GM12878 (cell line): ENCODE measurements around the gene NUP93. TPM values are rescaled to one million over a fixed set of nuclear protein-coding genes. Genes with fewer than 3 reads are reported as not detected.

Experiments
- ATAC-seq: fragments of 200-7000 bp; cut with Tn5 transposase; 3 replicates; pipeline ENCODE4 v1.9.1; 2020; ENCODE audit warnings: mild to moderate bottlenecking, moderate library complexity
- BruUV-seq: library from RNA; stranded (reverse); fragments of 400-500 nt; replicated peaks from 2 replicates; lab custom pipeline; 2021; lab: Mats Ljungman, UMichigan
- CTCF ChIA-PET: fragments of 300-600 bp; sonication (Branson Sonifier 250); formaldehyde crosslinking; extraction: SDS; loops from one replicate; lab custom pipeline; 2021; ENCODE audit warnings: inconsistent platforms; lab: Yijun Ruan, JAX
- POLR2A ChIA-PET: fragments of 350-600 bp; formaldehyde crosslinking; extraction: SDS; loops from one replicate; lab custom pipeline; 2021; ENCODE audit warnings: inconsistent platforms; lab: Charles Lee
- RAD21 ChIA-PET: fragments of 300-600 bp; sonication (Branson Sonifier 250); formaldehyde crosslinking; loops from one replicate; lab custom pipeline; 2023; ENCODE audit warnings: antibody characterized with exemption; ENCODE audit not compliant: unreplicated experiment; lab: Charles Lee
- SMC1A ChIA-PET: fragments of 300-600 bp; sonication (Branson Sonifier 250); formaldehyde crosslinking; loops from one replicate; lab custom pipeline; 2023; ENCODE audit not compliant: unreplicated experiment, uncharacterized antibody; lab: Charles Lee
- DNase-seq: peaks from one replicate; pipeline ENCODE4 v3.0.0-alpha.2; 2011; ENCODE audit warnings: low read depth, low spot score
- FAIRE-seq: peaks from 3 replicates; lab custom pipeline; 2011; peaks lifted over from hg19 to GRCh38; lab: Jason Lieb, UNC
- H2AFZ ChIP-seq: 2 replicates; pipeline ENCODE4 v1.6.0; 2011; ENCODE audit warnings: low read depth, low read length, control low read depth; ENCODE audit not compliant: control insufficient read depth
- H3K27ac ChIP-seq: 2 replicates; pipeline ENCODE4 v1.5.1; 2011; ENCODE audit warnings: control low read depth; ENCODE audit not compliant: control insufficient read depth, insufficient read depth
- H3K27me3 ChIP-seq, 2 experiments: replicated peaks in 1 of 2; 2 replicates each; pipeline versions ENCODE4 v1.6.0 to v1.6.1; 2011; ENCODE audit warnings: low read length in 1 of 2; ENCODE audit not compliant: control insufficient read depth in 2 of 2, insufficient read depth in 2 of 2
- H3K36me3 ChIP-seq, 2 experiments: 2 replicates each; pipeline ENCODE4 v1.5.1; 2011; ENCODE audit warnings: low read length in 1 of 2; ENCODE audit not compliant: control insufficient read depth in 2 of 2, insufficient read depth in 2 of 2
- H3K4me1 ChIP-seq: 2 replicates; pipeline ENCODE4 v1.6.1; 2011; ENCODE audit warnings: mild to moderate bottlenecking, low read length, moderate library complexity, mixed read lengths; ENCODE audit not compliant: control insufficient read depth, insufficient read depth
- H3K4me2 ChIP-seq: 2 replicates; pipeline ENCODE4 v1.6.0; 2011; ENCODE audit warnings: control low read depth; ENCODE audit not compliant: control insufficient read depth, insufficient read depth
- H3K4me3 ChIP-seq: fragments of 200-600 bp; sonication (generic); 2 replicates; pipeline ENCODE4 v1.5.1; 2016
- H3K79me2 ChIP-seq: 2 replicates; pipeline ENCODE4 v1.6.0; 2011; ENCODE audit warnings: low read length; ENCODE audit not compliant: control insufficient read depth, insufficient read depth
- H3K9ac ChIP-seq: 2 replicates; pipeline ENCODE4 v1.8.0; 2011; ENCODE audit warnings: low read length, control low read depth, mixed read lengths; ENCODE audit not compliant: control insufficient read depth, insufficient read depth
- H3K9me3 ChIP-seq: replicated peaks from 3 replicates; pipeline ENCODE4 v1.5.1; 2011; ENCODE audit warnings: mild to moderate bottlenecking, low read length; ENCODE audit not compliant: control insufficient read depth, insufficient read depth
- H4K20me1 ChIP-seq: 2 replicates; pipeline ENCODE4 v1.6.0; 2011; ENCODE audit not compliant: control insufficient read depth, insufficient read depth
- RB1 ChIP-seq: fragments of 450-650 bp; formaldehyde crosslinking; IDR thresholded peaks from 2 replicates; pipeline ENCODE4 v1.6.1; 2017; ENCODE audit warnings: mild to moderate bottlenecking, borderline replicate concordance
- SPI1 ChIP-seq: IDR thresholded peaks from 2 replicates; pipeline ENCODE4 v1.6.1; 2011; ENCODE audit warnings: low read depth, mild to moderate bottlenecking, low read length, moderate library complexity, borderline replicate concordance; ENCODE audit not compliant: insufficient read depth
- ZBED1 ChIP-seq: IDR thresholded peaks from 2 replicates; pipeline ENCODE4 v1.6.1; 2016; ENCODE audit warnings: borderline replicate concordance
- WGBS: methylation state at CpG from one replicate; pipeline ENCODE4 v1.1.6; 2016; ENCODE audit warnings: low lambda C conversion rate; ENCODE audit not compliant: insufficient replicate concordance, insufficient coverage; ENCODE audit errors: missing lambda C conversion rate; 5-methylcytosine and 5-hydroxymethylcytosine counted together
- in situ Hi-C: fragments of 300-500 bp; cut with MboI; formaldehyde crosslinking; loops from 9 replicates; pipeline ENCODE4 v1.14.3; 2018; ENCODE audit warnings: mixed read lengths
- intact Hi-C: fragments of 100-400 bp; cut with micrococcal nuclease; formaldehyde crosslinking; loops from one replicate; pipeline ENCODE4 v1.14.2; 2022; ENCODE audit not compliant: unreplicated experiment
- polyA plus RNA-seq, 11 experiments: library from polyadenylated mRNA; depleted of rRNA in 4 of 11; unstranded in 6 of 11; stranded (reverse) in 5 of 11; fragments of >200 nt; fragmentation: Nextera tagmentation in 4 of 11; fragmentation: Illumina TruSeq in 1 of 11; extraction: Ambion mirVana in 4 of 11; extraction: Trizol in 1 of 11; gene quantifications; 1 replicate in 1 of 11; 2 replicates in 10 of 11; pipeline versions ENCODE4 v1.2.1 to v1.2.3, GENCODE V29; 2011 to 2016; ENCODE audit warnings: inconsistent platforms in 2 of 11, missing spikeins in 2 of 11, low read depth in 1 of 11
- total RNA-seq, 4 experiments: library from RNA; depleted of rRNA in 3 of 4; stranded (reverse); fragments of >200 nt in 3 of 4; fragmentation: Illumina TruSeq in 1 of 4; extraction: Trizol in 1 of 4; gene quantifications; 2 replicates each; pipeline versions ENCODE4 v1.2.1 to v1.2.3, GENCODE V29; 2013 to 2021
- TF ChIP-seq, protein P1 (sequence below): fragments of 450-650 bp; formaldehyde crosslinking; IDR thresholded peaks from 2 replicates; pipeline ENCODE4 v1.4.0; 2020; ENCODE audit warnings: mild to moderate bottlenecking, moderate library complexity
- TF ChIP-seq, protein P2 (sequence below): fragments of 450-650 bp; IDR thresholded peaks from 2 replicates; pipeline ENCODE4 v1.6.1; 2016; ENCODE audit warnings: mild to moderate bottlenecking, moderate library complexity, borderline replicate concordance

Gene NUP93
- total and polyA plus RNA-seq, 10 of the 15 experiments (the other 5 are each of a cell fraction or from before 2014, with no cell fraction given), result 82.2 to 175 (median 101) TPM

DNA sequence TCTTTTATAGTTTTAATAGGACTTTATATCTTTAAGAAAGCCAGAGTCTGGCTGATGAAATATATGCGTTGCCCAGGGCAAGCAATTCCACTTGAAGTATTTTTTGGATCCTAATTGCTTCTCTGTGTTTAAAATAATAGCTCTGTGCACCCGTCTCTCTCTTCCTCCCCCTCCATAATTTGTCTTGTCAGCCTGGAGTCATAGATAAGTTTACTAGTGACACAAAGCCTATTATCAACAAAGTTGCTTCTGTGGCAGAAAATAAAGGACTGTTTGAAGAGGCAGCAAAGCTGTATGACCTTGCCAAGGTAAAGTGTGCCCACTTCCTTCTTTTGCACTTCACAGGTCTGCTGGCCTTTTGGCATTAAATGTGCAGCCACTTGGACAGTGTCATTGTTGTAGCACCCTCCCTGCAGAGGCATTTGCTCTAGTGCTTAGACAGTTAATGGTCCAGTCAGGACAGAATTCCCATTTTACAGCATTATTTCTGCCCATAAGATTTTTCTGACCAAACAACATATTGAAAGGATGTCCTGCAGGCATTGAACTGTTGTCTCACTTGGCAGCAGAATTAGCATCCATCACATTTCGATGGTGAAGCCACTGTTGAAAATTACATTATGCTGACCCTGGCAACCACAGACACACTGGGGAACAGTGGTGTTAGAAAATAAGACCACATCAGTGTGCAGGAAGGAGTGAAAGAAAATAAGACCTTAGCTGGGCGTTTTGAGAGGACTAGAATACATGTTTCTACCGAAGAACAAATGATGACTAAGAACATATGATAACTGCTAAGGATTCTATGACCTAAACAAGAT lies 106.7 kb downstream of the NUP93 start:
- Histone ChIP-seq H3K27ac (no peak overlapping the region), H3K79me2 (no peaks in the 10 kb centered on the region), H3K4me3 (no peak overlapping the region), H3K36me3 (peaks cover 14 to 20% of the 10 kb centered on the region in 2 experiments; a peak in 3 of 4 replicates), H3K9me3 (no peaks in the 10 kb centered on the region), H3K4me2 (no peak overlapping the region), H4K20me1 (no peaks in the 10 kb centered on the region), H2AFZ (no peak overlapping the region), H3K9ac (no peak overlapping the region), H3K4me1 (no peaks in the 10 kb centered on the region), H3K27me3 (no peaks in the 10 kb centered on the region)
- SMC1A ChIA-PET, result interaction anchor here (1.1 kb wide), 1 partner anchor 135 kb away, joined by 3 read pairs; no protein-coding TSS in a partner anchor
- CTCF ChIA-PET, result interaction anchor here (1.0 kb wide), 1 partner anchor 10 kb away, joined by 3 read pairs; no protein-coding TSS in a partner anchor
- no TSS peak for BruUV-seq
- RAD21 ChIA-PET, result no interaction called here
- in situ Hi-C loops, result no loop called here
- ATAC-seq (no peak), DNase-seq (no peak), FAIRE-seq (no peak)
- TF ChIP-seq SPI1, result 0 out of 2 replicates have a peak, but pooled peaks have one; percentile 22
- no peak for TF ChIP-seq ZBED1
- POLR2A ChIA-PET, result no interaction called here
- WGBS, result 96% methylated on average over 5 of the region's 5 CpGs
- intact Hi-C loops, result no loop called here

DNA sequence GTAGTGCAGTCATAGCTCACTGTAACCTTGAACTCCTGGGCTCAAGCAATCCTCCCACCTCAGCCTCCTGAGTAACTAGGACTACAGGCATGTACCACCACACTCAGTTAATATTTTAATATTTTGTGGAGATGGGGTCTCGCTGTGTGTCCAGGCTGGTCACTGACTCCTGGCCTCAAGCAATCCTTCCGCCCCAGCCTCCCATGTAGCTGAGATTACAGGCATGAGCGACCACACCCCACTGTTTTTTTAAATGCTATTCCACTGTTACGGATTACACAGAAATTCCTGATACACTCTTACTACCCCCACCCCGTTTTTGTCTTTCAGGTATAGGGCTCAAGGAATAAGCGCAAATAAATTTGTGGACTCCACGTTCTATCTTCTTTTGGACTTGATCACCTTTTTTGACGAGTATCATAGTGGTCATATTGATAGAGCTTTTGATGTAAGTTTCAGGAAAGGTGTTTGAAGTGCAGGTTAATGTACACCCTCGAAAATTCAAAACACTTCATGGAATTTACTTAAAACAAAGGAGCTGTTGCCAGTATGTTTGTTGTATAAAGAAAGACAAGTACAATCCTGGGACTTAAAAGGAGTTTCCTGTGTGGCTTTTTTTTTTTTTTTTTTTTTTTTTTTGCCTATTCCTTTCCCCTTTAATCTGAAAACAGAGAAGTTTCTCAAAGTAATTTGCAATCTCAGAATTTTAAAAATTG lies 108.9 kb downstream of the NUP93 start:
- in situ Hi-C loops (no loop called here), intact Hi-C loops (no loop called here)
- ChIA-PET POLR2A (no interaction called here), SMC1A (interaction anchor here (1.0 to 2.4 kb wide), 4 partner anchors 8 to 257 kb away, joined by 3 to 10 read pairs (median 4); no protein-coding TSS in a partner anchor), CTCF (interaction anchor here (1.1 to 1.6 kb wide), 5 partner anchors 9 to 30 kb away, joined by 3 to 4 read pairs (median 3); no protein-coding TSS in a partner anchor), RAD21 (no interaction called here)
- Histone ChIP-seq H3K27me3 (no peaks in the 10 kb centered on the region), H3K27ac (no peak overlapping the region), H3K9me3 (no peaks in the 10 kb centered on the region), H3K79me2 (no peaks in the 10 kb centered on the region), H3K9ac (no peak overlapping the region), H3K36me3 (peaks cover 10 to 14% of the 10 kb centered on the region in 2 experiments; a peak in 3 of 4 replicates), H2AFZ (no peak overlapping the region), H4K20me1 (no peaks in the 10 kb centered on the region), H3K4me1 (no peaks in the 10 kb centered on the region), H3K4me2 (no peak overlapping the region), H3K4me3 (no peak overlapping the region)
- DNase-seq (no peak), FAIRE-seq (no peak), ATAC-seq (no peak)
- no TSS peak for BruUV-seq
- 94% methylated on average over 9 of the region's 9 CpGs for WGBS
- TF ChIP-seq, protein P1, sequence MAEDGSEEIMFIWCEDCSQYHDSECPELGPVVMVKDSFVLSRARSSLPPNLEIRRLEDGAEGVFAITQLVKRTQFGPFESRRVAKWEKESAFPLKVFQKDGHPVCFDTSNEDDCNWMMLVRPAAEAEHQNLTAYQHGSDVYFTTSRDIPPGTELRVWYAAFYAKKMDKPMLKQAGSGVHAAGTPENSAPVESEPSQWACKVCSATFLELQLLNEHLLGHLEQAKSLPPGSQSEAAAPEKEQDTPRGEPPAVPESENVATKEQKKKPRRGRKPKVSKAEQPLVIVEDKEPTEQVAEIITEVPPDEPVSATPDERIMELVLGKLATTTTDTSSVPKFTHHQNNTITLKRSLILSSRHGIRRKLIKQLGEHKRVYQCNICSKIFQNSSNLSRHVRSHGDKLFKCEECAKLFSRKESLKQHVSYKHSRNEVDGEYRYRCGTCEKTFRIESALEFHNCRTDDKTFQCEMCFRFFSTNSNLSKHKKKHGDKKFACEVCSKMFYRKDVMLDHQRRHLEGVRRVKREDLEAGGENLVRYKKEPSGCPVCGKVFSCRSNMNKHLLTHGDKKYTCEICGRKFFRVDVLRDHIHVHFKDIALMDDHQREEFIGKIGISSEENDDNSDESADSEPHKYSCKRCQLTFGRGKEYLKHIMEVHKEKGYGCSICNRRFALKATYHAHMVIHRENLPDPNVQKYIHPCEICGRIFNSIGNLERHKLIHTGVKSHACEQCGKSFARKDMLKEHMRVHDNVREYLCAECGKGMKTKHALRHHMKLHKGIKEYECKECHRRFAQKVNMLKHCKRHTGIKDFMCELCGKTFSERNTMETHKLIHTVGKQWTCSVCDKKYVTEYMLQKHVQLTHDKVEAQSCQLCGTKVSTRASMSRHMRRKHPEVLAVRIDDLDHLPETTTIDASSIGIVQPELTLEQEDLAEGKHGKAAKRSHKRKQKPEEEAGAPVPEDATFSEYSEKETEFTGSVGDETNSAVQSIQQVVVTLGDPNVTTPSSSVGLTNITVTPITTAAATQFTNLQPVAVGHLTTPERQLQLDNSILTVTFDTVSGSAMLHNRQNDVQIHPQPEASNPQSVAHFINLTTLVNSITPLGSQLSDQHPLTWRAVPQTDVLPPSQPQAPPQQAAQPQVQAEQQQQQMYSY (CRISPR knock-in tag), result no peak
- TF ChIP-seq, protein P2, sequence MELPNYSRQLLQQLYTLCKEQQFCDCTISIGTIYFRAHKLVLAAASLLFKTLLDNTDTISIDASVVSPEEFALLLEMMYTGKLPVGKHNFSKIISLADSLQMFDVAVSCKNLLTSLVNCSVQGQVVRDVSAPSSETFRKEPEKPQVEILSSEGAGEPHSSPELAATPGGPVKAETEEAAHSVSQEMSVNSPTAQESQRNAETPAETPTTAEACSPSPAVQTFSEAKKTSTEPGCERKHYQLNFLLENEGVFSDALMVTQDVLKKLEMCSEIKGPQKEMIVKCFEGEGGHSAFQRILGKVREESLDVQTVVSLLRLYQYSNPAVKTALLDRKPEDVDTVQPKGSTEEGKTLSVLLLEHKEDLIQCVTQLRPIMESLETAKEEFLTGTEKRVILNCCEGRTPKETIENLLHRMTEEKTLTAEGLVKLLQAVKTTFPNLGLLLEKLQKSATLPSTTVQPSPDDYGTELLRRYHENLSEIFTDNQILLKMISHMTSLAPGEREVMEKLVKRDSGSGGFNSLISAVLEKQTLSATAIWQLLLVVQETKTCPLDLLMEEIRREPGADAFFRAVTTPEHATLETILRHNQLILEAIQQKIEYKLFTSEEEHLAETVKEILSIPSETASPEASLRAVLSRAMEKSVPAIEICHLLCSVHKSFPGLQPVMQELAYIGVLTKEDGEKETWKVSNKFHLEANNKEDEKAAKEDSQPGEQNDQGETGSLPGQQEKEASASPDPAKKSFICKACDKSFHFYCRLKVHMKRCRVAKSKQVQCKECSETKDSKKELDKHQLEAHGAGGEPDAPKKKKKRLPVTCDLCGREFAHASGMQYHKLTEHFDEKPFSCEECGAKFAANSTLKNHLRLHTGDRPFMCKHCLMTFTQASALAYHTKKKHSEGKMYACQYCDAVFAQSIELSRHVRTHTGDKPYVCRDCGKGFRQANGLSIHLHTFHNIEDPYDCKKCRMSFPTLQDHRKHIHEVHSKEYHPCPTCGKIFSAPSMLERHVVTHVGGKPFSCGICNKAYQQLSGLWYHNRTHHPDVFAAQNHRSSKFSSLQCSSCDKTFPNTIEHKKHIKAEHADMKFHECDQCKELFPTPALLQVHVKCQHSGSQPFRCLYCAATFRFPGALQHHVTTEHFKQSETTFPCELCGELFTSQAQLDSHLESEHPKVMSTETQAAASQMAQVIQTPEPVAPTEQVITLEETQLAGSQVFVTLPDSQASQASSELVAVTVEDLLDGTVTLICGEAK, result no peak
- TF ChIP-seq RB1, result no peak
